Fibroblast of mammary gland (primary cell): ENCODE results near the gene RBBP8NL.

Source experiments
- DNase-seq: peaks from one replicate; pipeline ENCODE4 v3.0.0-alpha.2; 2010; ENCODE audit warnings: low read depth
- H3K4me3 ChIP-seq: 2 replicates; pipeline ENCODE4 v1.5.1; 2011; ENCODE audit warnings: low read depth, mild to moderate bottlenecking, low read length, moderate library complexity; ENCODE audit not compliant: control insufficient read depth
- CTCF ChIP-seq: conservative IDR thresholded peaks from 2 replicates; pipeline ENCODE4 v1.5.1; 2011; ENCODE audit warnings: low read depth, low read length, inconsistent platforms; ENCODE audit not compliant: control insufficient read depth, insufficient read depth

RBBP8NL gene

DNA sequence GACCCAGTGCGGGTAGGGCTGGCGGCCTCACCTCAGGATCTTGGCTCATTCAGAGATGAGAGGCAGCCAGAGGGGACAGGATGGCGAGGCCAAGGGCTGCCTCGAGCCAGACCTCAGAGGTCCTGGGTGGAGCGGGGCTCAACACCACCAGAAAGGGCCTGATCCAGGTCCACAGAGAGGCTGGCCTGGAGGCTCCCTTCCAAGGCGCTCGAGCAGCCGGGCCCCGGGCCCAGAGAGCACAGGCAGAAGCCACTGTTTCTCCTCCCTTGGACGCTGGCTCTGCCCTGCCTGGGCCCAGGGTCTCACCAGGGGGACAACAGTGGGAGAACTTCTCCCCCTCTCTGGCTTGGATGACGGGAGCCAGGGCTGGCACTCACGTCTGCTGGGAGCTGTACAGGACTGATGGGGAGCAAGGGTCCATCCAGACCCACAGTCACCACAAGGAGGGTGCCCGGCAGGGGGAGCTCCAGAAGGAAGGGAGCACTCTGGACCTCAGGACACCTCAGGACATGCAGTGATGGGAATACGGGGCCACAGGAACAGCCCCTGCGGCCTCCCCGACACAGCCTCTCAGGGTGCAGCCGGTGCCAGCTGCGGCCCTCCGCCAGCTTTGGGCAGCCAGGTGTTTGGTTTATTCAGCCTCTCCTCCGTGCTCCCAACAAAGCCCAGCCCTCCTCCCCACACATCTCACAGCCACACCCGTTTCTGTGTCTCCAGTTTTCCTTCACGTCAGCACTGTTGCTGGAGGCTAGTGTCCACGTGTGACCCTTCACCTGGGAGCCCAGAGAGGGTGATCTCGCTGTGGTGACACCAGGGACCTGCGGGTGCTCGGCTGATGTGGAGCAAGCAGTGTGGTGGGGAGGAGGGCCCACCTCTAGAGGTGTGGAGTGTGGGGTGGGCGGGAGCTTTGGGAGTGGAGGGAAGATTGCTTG lies 31.8 kb downstream of the RBBP8NL start:
- no peak for DNase-seq
- H3K4me3 ChIP-seq = no peak overlapping the region
- TF ChIP-seq CTCF = peak; percentile 5

GRCh38 chr20:62394248-62395245 lies 32.8 kb downstream of the RBBP8NL start:
- no peak for DNase-seq
- no peak overlapping the region for H3K4me3 ChIP-seq

DNA sequence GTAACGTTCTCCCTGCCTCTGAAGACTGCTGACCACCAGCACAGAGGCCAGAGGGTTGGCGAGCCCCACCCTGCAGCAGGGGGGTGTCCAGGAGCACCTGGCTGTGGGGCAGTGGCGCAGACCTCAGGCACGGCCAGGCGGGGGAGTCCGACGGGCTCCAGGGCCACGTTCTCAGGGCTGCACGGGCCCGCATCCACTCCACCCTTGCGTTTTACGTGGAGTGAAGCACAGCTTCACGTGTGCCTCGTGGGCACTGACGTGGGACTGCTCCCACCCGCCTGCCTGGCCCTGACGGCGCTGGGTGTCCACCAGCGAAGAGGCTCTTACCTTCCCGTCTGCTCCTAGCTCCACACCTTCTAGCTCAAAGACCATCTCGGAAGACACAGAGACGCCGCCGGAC lies 33.5 kb downstream of the RBBP8NL start:
- no peak for DNase-seq
- H3K4me3 ChIP-seq = no peak overlapping the region
- no peak for TF ChIP-seq CTCF

More at GRCh38 chr20:62394248-62395245, 32.8 kb downstream of the RBBP8NL start:
- TF ChIP-seq CTCF = no peak

DNA sequence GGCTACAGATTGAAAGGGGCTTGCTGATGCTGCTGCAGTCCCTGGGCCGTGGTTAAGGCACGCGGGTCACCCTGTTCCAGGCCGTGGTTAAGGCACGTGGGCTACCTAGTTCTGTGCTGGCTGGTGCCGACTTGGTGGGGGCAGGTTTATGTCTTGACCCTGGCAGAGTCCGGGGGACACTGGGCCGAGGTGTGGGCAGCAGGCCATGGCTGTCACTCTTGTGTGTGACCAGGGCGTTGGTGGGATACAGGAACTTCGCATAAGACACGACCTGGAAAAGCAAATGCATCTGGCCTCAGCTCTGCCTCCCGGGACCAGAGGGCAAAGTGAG lies 34.0 kb downstream of the RBBP8NL start:
- TF ChIP-seq CTCF = no peak
- no peak for DNase-seq
- H3K4me3 ChIP-seq = no peak overlapping the region

DNA sequence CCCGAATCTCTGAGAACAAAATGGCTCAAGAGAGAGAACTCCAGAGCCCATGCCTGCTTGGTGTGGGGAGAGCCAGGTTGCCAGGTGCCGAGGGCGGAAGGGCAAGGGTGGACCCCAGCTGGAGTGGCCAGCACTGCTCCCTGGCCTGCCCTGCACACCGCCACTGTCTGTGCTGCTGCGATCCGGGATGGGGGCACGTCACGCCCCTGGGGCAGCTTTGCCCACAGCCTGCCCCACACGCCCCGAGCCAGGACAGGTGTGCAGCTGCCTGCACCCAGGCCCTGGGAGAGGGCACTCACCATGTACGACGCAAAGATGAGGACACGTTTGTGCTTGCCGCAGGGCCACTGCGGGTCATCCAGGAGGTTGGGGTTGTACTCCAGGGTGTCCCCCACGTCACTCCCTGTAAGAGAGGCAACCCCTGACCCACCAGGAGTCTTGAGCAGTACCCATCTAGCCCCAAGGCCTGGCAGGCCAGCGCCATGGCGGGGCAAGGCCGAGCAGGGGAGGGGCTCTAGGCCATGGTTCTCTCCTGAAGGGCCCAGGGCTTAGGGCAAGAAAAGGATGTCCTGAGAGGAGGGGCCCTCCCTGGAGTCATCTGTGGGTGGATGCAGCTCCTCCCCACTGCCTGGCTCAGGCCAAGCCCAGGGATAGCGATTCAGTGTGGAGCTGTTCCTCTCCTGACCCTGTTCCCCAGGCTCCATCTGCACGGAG lies 34.6 kb downstream of the RBBP8NL start:
- TF ChIP-seq CTCF = no peak
- H3K4me3 ChIP-seq = no peak overlapping the region
- DNase-seq = no peak

DNA sequence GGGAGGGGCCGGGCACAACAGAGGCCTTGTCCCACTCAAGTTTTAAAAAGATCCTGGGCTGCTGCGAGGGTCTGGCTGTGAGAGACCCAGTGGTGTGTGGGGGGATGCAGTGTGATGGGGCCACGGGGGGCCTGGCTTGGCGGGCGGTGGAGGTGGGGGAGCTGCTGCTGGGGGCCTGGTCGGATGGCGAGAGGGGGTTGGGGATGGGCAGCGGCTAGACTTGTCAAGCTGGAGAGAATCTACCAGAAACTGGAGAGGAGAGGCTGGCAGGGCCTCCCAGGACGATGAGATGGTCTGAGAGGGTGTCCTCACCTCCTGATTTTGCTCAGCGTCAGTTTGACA lies 35.3 kb downstream of the RBBP8NL start:
- no peak for DNase-seq
- no peak overlapping the region for H3K4me3 ChIP-seq
- TF ChIP-seq CTCF = no peak
